Kidney (tissue), 14 donors: ENCODE measurements around the gene PRPF4. TPM values are rescaled to one million over a fixed set of nuclear protein-coding genes. Genes with fewer than 3 reads are reported as not detected.

Experiments
- DNase-seq, 5 donors: peaks; one replicate each; pipeline ENCODE4 v3.0.0-alpha.2; 2013 to 2020
- FAIRE-seq: peaks from 2 replicates; lab custom pipeline; 2012; peaks lifted over from hg19 to GRCh38; lab: Jason Lieb, UNC
- H3K27ac ChIP-seq, 2 donors: one replicate each; pipeline ENCODE4 v1.7.0; 2013; ENCODE audit warnings: low read depth in 2 of 2, low read length in 2 of 2, inconsistent platforms in 1 of 2
- H3K27me3 ChIP-seq: one replicate; pipeline ENCODE4 v1.7.1; 2013; ENCODE audit warnings: low read length, inconsistent platforms; ENCODE audit not compliant: control insufficient read depth, insufficient read depth
- H3K36me3 ChIP-seq, 3 donors: one replicate each; pipeline versions ENCODE4 v1.7.0 to v1.7.1; 2013; ENCODE audit warnings: low read length in 3 of 3, control low read depth in 1 of 3, inconsistent platforms in 1 of 3; ENCODE audit not compliant: insufficient read depth in 3 of 3, control insufficient read depth in 2 of 3
- H3K4me1 ChIP-seq, 3 donors: one replicate each; pipeline versions ENCODE4 v1.7.0 to v1.7.1; 2013; ENCODE audit warnings: low read length in 3 of 3, inconsistent platforms in 1 of 3, low read depth in 1 of 3; ENCODE audit not compliant: control insufficient read depth in 2 of 3, insufficient read depth in 2 of 3
- H3K4me3 ChIP-seq, 3 donors: one replicate each; pipeline versions ENCODE4 v1.7.0 to v1.8.1; 2013; ENCODE audit warnings: low read length in 3 of 3, control low read depth in 1 of 3, inconsistent platforms in 1 of 3
- H3K9ac ChIP-seq, 3 donors: one replicate each; pipeline versions ENCODE4 v1.7.0 to v1.7.1; 2013; ENCODE audit warnings: low read length in 3 of 3, control low read depth in 1 of 3, inconsistent platforms in 1 of 3
- H3K9me3 ChIP-seq, 3 donors: one replicate each; pipeline versions ENCODE4 v1.7.0 to v1.7.1; 2013; ENCODE audit warnings: low read length in 3 of 3, control low read depth in 1 of 3, inconsistent platforms in 1 of 3; ENCODE audit not compliant: control insufficient read depth in 2 of 3, insufficient read depth in 1 of 3
- intact Hi-C: fragments of 100-400 bp; cut with DNase I; formaldehyde crosslinking; loops from one replicate; pipeline ENCODE4 v1.11.1; 2022
- polyA plus RNA-seq: library from polyadenylated mRNA; stranded (reverse); fragments of 350-450 nt; fragmentation: Illumina TruSeq; extraction: RNeasy Lipid Tissue Mini Kit (QIAGEN cat#74804); gene quantifications from one replicate; pipeline ENCODE4 v1.2.3, GENCODE V29; 2014; ENCODE audit warnings: low read depth, low replicate concordance; ENCODE audit not compliant: insufficient read depth
- total RNA-seq: library from RNA; stranded (reverse); fragmentation: NEBNext Ultra II Directional; extraction: Animal tissue kit (Norgen Biotek cat#: 25700); gene quantifications from one replicate; pipeline ENCODE4 v1.2.1, GENCODE V29; 2021
- TF ChIP-seq, protein P1 (sequence below): IDR thresholded peaks from 3 replicates; pipeline ENCODE4 v1.5.1; 2012; ENCODE audit warnings: mild to moderate bottlenecking, moderate library complexity, borderline replicate concordance; ENCODE audit not compliant: insufficient read depth; ENCODE audit errors: extremely low read depth
- donor health status: control.
- donor health status: control.
- donor health status: control.
- donor health status: control.
- donor health status: control.
- donor health status: DM: yes; HTN: yes; CAD: no.
- donor health status: Normal renal cell carcinoma (clear cell type).

Gene PRPF4
- total and polyA plus RNA-seq, 2 donors from 2014 or later, result 12.8 to 20.0 TPM

DNA sequence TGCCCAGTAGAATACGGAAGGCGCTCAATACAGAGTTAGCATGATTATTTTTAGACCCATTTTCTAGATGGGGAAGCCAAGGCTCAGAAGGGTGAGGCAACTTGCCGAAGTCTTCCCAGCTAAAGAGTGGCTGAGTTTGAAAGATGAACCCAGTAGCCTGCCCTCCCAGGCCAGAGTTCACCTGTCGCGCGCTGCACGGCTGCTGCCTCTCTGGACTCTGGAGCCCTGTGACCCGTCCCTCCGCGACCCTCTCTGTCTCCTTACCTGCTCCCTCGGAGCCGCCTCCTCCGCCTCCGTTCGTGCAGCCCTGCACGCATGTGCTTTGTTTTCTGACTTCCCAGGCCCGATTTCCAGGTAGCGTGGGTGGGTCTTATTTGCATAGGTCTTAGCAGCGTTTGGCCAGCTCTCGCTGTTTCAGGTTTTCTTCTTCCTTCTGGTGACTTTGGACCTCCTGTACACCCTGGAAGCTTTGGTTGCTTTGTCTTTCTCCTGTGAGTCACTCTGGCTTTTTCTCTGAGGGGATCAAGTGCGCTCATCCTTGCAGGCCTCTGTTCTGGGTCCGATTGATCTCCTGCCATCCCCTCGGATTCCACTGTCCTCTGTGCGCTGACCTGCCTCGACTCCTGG lies 27.4 kb downstream of the PRPF4 start, which contains the start of gene RNF183:
Gene RNF183, minus strand, starts transcription at position 585 of the 627 bp plus-strand sequence. CDS start 5,192 bp downstream, outside the sequence.
- Histone ChIP-seq H3K9ac (no peak within 1 kb of the TSS), H3K4me1 (peaks cover 0 to 2% (median 0%) of the 10 kb centered on the region in 3 donors), H3K36me3 (no peaks in the 10 kb centered on the region), H3K4me3 (peak within 1 kb of the TSS; percentile 30 to 53 (median 50)), H3K27ac (peak within 1 kb of the TSS; percentile 63 to 71), H3K9me3 (no peaks in the 10 kb centered on the region), H3K27me3 (no peaks in the 10 kb centered on the region)
- TF ChIP-seq, protein P1, sequence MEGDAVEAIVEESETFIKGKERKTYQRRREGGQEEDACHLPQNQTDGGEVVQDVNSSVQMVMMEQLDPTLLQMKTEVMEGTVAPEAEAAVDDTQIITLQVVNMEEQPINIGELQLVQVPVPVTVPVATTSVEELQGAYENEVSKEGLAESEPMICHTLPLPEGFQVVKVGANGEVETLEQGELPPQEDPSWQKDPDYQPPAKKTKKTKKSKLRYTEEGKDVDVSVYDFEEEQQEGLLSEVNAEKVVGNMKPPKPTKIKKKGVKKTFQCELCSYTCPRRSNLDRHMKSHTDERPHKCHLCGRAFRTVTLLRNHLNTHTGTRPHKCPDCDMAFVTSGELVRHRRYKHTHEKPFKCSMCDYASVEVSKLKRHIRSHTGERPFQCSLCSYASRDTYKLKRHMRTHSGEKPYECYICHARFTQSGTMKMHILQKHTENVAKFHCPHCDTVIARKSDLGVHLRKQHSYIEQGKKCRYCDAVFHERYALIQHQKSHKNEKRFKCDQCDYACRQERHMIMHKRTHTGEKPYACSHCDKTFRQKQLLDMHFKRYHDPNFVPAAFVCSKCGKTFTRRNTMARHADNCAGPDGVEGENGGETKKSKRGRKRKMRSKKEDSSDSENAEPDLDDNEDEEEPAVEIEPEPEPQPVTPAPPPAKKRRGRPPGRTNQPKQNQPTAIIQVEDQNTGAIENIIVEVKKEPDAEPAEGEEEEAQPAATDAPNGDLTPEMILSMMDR, result no peak
- intact Hi-C loops, result no loop called here
- FAIRE-seq, result no peak
- DNase-seq, result peak in 4 of 5 donors; percentile 50 to 61 (median 58)

DNA sequence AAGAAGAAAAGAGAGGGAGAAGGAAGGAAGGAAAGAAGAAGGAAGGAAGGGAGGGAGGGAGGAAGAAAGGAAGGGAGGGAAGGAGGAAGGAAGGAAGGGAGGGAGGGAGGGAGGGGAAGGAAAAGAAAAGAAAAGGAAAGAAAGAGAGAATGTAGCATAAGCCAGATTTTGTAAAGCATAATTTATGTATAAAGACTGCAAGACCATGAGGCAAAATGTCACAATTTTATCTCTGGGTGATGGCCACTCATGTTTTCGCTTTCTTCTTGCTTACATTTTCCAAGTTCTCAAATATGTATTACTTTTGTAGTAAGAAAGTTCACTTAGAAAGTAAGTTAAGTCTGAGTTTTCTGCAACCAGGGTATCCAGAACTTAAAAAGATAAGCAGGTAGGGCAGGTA lies 31.1 kb downstream of the PRPF4 start:
- H3K27me3 ChIP-seq, result no peaks in the 10 kb centered on the region
- TF ChIP-seq, protein P1, result no peak
- peaks cover 0 to 2% (median 0%) of the 10 kb centered on the region in 3 donors for H3K4me1 ChIP-seq
- no peak overlapping the region for H3K4me3 ChIP-seq
- H3K27ac ChIP-seq, result no peak overlapping the region
- DNase-seq (no peak), FAIRE-seq (no peak)
- intact Hi-C loops, result no loop called here
- H3K36me3 ChIP-seq, result no peaks in the 10 kb centered on the region
- H3K9ac ChIP-seq, result no peak overlapping the region
- H3K9me3 ChIP-seq, result no peaks in the 10 kb centered on the region

- Histone ChIP-seq H3K9ac (no peak overlapping the region), H3K36me3 (no peaks in the 10 kb centered on the region), H3K27me3 (no peaks in the 10 kb centered on the region), H3K9me3 (no peaks in the 10 kb centered on the region), H3K4me3 (no peak overlapping the region), H3K4me1 (peaks cover 0 to under 1% (median 0%) of the 10 kb centered on the region in 3 donors), H3K27ac (peak overlapping the region in 1 of 2 donors; percentile 43)
- DNase-seq (peak in 3 of 5 donors; percentile 22 to 55 (median 35)), FAIRE-seq (no peak)
- TF ChIP-seq, protein P1, result no peak
- intact Hi-C loops, result no loop called here
Observed at GRCh38 chr9:113307396-113307975, 32.0 kb downstream of the PRPF4 start.
